ENCODE measurements around the gene ERCC5. TPM values are rescaled to one million over a fixed set of nuclear protein-coding genes. Genes with fewer than 3 reads are reported as not detected.

The ERCC5 gene
- total and polyA plus RNA-seq, 2 donors (not counting 3 experiments of a cell fraction or from before 2014, with no cell fraction given) = 12.5 to 40.1 TPM

DNA sequence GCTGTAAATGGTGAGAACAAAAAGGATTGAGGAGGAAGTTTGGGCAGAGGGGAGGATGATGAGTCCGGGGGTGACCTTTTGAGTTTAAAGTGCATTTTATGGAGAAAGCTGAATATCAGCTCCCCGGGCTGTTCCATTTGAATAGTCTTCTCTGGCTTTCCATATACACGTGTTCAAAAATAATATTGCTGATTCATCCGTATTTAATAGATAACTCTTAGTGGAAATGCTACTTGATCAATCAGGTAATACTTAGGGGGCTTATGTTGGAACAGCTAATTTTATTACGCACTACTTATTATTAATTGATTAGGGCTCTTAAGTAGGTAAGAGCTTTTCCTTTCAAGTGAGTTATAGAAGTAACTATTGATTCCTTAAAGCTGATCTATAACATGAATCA, 76.4 kb downstream of the ERCC5 start:
- no peaks in the 10 kb centered on the region for H3K9me1 ChIP-seq (replicated peaks; ENCODE audit: control insufficient read depth, extremely low read depth, insufficient read depth, low read length)
- no peak overlapping the region for H3K4me2 ChIP-seq (ENCODE audit: insufficient read depth, low read length)
- H3K27me3 ChIP-seq (ENCODE audit: control insufficient read depth in 2 of 2, insufficient read depth in 2 of 2, low read length in 2 of 2) = no peaks in the 10 kb centered on the region
- H3K9ac ChIP-seq (replicated peaks; ENCODE audit: extremely low read depth, insufficient read depth, low read length) = no peak overlapping the region
- no peaks in the 10 kb centered on the region for H3K36me3 ChIP-seq (ENCODE audit: control insufficient read depth in 2 of 2, extremely low read depth in 1 of 2, insufficient read depth in 2 of 2, low read length in 2 of 2)
- no TSS peak for BruUV-seq (replicated peaks)
- H3K4me1 ChIP-seq (ENCODE audit: control insufficient read depth, extremely low read depth, insufficient read depth, low read length) = no peaks in the 10 kb centered on the region
- no peaks in the 10 kb centered on the region for H3K79me2 ChIP-seq (ENCODE audit: control insufficient read depth, insufficient read depth, low read length)
- H3K27ac ChIP-seq (ENCODE audit: insufficient read depth, low read depth, low read length) = no peak overlapping the region
- FAIRE-seq = no peak
- dilution Hi-C loops (cut with MboI; ENCODE audit: extremely low pct_ligation_motif_present, low sequenced_read_pairs) (no loop called here), intact Hi-C loops (cut with micrococcal nuclease) (no loop called here)
- no peak for DNase-seq (ENCODE audit: low read depth, low spot score)
- ChIA-PET POLR2A (no interaction called here), CTCF (no interaction called here)
- H2AFZ ChIP-seq (ENCODE audit: low read depth, low read length) = no peak overlapping the region
- H4K20me1 ChIP-seq (replicated peaks; ENCODE audit: control insufficient read depth, extremely low read depth, insufficient read depth, low read length) = no peaks in the 10 kb centered on the region
- H3K9me3 ChIP-seq (replicated peaks; ENCODE audit: control insufficient read depth, insufficient read depth, low read length) = no peaks in the 10 kb centered on the region
- TF ChIP-seq EZH2 (IDR thresholded peaks at IDR 0.05; ENCODE audit: borderline replicate concordance, low read depth, low read length, severe bottlenecking) (no peak), JUN (IDR thresholded peaks at IDR 0.05; ENCODE audit: borderline replicate concordance, insufficient read depth, insufficient read length, low read depth) (no peak), GATA2 (IDR thresholded peaks at IDR 0.05; ENCODE audit: insufficient read depth, insufficient read length, low read depth, low read length) (no peak), FOS (IDR thresholded peaks at IDR 0.05; ENCODE audit: borderline replicate concordance, insufficient read depth, low read length) (no peak), MYC (IDR thresholded peaks at IDR 0.05; ENCODE audit: low read depth, low read length) (no peak), POLR2A (IDR thresholded peaks at IDR 0.05; ENCODE audit: low read depth, low read length) (no peak), POLR2AphosphoS5 (IDR thresholded peaks at IDR 0.05; ENCODE audit: insufficient read depth, low read depth, low read length) (no peak)
- TF ChIP-seq, protein P1, sequence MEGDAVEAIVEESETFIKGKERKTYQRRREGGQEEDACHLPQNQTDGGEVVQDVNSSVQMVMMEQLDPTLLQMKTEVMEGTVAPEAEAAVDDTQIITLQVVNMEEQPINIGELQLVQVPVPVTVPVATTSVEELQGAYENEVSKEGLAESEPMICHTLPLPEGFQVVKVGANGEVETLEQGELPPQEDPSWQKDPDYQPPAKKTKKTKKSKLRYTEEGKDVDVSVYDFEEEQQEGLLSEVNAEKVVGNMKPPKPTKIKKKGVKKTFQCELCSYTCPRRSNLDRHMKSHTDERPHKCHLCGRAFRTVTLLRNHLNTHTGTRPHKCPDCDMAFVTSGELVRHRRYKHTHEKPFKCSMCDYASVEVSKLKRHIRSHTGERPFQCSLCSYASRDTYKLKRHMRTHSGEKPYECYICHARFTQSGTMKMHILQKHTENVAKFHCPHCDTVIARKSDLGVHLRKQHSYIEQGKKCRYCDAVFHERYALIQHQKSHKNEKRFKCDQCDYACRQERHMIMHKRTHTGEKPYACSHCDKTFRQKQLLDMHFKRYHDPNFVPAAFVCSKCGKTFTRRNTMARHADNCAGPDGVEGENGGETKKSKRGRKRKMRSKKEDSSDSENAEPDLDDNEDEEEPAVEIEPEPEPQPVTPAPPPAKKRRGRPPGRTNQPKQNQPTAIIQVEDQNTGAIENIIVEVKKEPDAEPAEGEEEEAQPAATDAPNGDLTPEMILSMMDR (IDR thresholded peaks at IDR 0.05; ENCODE audit: extremely low read depth in 1 of 2, insufficient read depth in 1 of 2, low read depth in 1 of 2, low read length in 2 of 2) = no peak
- TF ChIP-seq, protein P2, sequence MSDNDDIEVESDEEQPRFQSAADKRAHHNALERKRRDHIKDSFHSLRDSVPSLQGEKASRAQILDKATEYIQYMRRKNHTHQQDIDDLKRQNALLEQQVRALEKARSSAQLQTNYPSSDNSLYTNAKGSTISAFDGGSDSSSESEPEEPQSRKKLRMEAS (IDR thresholded peaks at IDR 0.05; ENCODE audit: insufficient read depth, insufficient read length) = no peak
- no peak overlapping the region for H3K4me3 ChIP-seq (replicated peaks in 1 of 3; ENCODE audit: insufficient read depth in 1 of 3, low read depth in 1 of 3, low read length in 3 of 3)

Other genes with a start within 250 kb of the ERCC5 start
- gene TPP2, start 249.0 kb upstream of the ERCC5 start, total RNA-seq = 46.7 TPM in 2 replicates
- 7.8 and 11.5 TPM in 2 replicates for gene TPP2, start 249.0 kb upstream of the ERCC5 start, polyA plus RNA-seq
- not detected in 2 replicates for gene METTL21C, start 151.0 kb upstream of the ERCC5 start, total RNA-seq
- not detected in 2 replicates for gene METTL21C, start 151.0 kb upstream of the ERCC5 start, polyA plus RNA-seq
- gene TEX30, start 72.2 kb upstream of the ERCC5 start, total RNA-seq = 14.5 and 19.8 TPM in 2 replicates
- 8.0 and 12.5 TPM in 2 replicates for gene TEX30, start 72.2 kb upstream of the ERCC5 start, polyA plus RNA-seq
- 22.5 and 22.7 TPM in 2 replicates for gene POGLUT2, start 47.1 kb upstream of the ERCC5 start, total RNA-seq
- 14.5 and 17.9 TPM in 2 replicates for gene POGLUT2, start 47.1 kb upstream of the ERCC5 start, polyA plus RNA-seq
- gene BIVM, start 46.9 kb upstream of the ERCC5 start, total RNA-seq = 20.3 TPM in 2 replicates
- 6.5 and 7.7 TPM in 2 replicates for gene BIVM, start 46.9 kb upstream of the ERCC5 start, polyA plus RNA-seq
- not detected in 2 replicates for gene SLC10A2, start 220.4 kb downstream of the ERCC5 start, total RNA-seq
- not detected in 2 replicates for gene SLC10A2, start 220.4 kb downstream of the ERCC5 start, polyA plus RNA-seq